ENCODE measurements around the gene CDYL.

DNA sequence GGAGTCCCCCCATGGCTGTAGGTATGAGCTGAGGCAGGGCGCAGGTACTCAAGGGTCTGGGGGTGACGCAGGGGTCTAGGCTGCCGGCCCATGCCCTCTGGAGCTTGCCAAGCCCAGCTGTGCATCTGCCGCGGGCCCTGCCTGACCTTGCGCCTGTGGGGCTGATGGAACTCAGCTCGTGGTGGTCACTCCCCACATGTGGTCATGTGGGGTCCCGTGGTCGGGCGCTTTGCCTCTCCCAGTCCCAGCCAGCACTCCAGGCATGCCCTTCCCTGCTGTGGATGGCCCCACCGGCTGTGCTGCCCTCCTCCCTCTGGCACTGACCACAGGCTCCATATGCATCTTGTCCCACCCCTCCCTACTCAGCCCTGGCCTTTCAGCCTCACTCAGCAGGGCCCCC lies 170.3 kb downstream of the CDYL start:
- TF ChIP-seq, protein P1, sequence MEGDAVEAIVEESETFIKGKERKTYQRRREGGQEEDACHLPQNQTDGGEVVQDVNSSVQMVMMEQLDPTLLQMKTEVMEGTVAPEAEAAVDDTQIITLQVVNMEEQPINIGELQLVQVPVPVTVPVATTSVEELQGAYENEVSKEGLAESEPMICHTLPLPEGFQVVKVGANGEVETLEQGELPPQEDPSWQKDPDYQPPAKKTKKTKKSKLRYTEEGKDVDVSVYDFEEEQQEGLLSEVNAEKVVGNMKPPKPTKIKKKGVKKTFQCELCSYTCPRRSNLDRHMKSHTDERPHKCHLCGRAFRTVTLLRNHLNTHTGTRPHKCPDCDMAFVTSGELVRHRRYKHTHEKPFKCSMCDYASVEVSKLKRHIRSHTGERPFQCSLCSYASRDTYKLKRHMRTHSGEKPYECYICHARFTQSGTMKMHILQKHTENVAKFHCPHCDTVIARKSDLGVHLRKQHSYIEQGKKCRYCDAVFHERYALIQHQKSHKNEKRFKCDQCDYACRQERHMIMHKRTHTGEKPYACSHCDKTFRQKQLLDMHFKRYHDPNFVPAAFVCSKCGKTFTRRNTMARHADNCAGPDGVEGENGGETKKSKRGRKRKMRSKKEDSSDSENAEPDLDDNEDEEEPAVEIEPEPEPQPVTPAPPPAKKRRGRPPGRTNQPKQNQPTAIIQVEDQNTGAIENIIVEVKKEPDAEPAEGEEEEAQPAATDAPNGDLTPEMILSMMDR (conservative IDR thresholded peaks at IDR 0.05; ENCODE audit: low read depth, low read length), result no peak
- TF ChIP-seq EZH2 (IDR thresholded peaks at IDR 0.05; ENCODE audit: low read length, unreplicated experiment), result no peak

Data from PC-3 (cell line).